GM12891 (cell line): Measurements from ENCODE around the gene ATXN7L1.

Source experiments
- DNase-seq: peaks from one replicate; pipeline ENCODE4 v3.0.0; 2011; ENCODE audit warnings: low spot score; ENCODE audit not compliant: insufficient read length
- FAIRE-seq: peaks from 2 replicates; lab custom pipeline; 2011; peaks lifted over from hg19 to GRCh38; lab: Jason Lieb, UNC
- PAX5 ChIP-seq: IDR thresholded peaks from 2 replicates; pipeline ENCODE4 v1.6.1; 2011; ENCODE audit warnings: low read length, moderate library complexity, mild to moderate bottlenecking; ENCODE audit not compliant: insufficient read depth, severe bottlenecking
- POLR2A ChIP-seq: IDR thresholded peaks from 2 replicates; pipeline ENCODE4 v1.6.1; 2011; ENCODE audit warnings: low read depth, low read length, control low read depth
- POLR2AphosphoS5 ChIP-seq: IDR thresholded peaks from 2 replicates; pipeline ENCODE4 v1.6.1; 2011; ENCODE audit warnings: low read depth, low read length, control low read depth
- POU2F2 ChIP-seq: IDR thresholded peaks from 2 replicates; pipeline ENCODE4 v1.6.1; 2011; ENCODE audit warnings: low read depth, mild to moderate bottlenecking, control low read depth, low read length, moderate library complexity
- SPI1 ChIP-seq: IDR thresholded peaks from 2 replicates; pipeline ENCODE4 v1.6.1; 2011; ENCODE audit warnings: low read depth, low read length, control low read depth
- TAF1 ChIP-seq: IDR thresholded peaks from 2 replicates; pipeline ENCODE4 v1.6.1; 2011; ENCODE audit warnings: low read depth, low read length, control low read depth

The ATXN7L1 gene

GRCh38 chr7:105909742-105910141 lies 33.3 kb upstream of the ATXN7L1 start:
- FAIRE-seq (no peak), DNase-seq (no peak)
- no peak for TF ChIP-seq SPI1
- no peak for TF ChIP-seq POU2F2
- TF ChIP-seq POLR2AphosphoS5, result no peak
- no peak for TF ChIP-seq PAX5
- TF ChIP-seq POLR2A, result no peak
- no peak for TF ChIP-seq TAF1

GRCh38 chr7:105907129-105907846 lies 30.9 kb upstream of the ATXN7L1 start:
- TF ChIP-seq PAX5 (no peak), POLR2AphosphoS5 (no peak), POLR2A (no peak), SPI1 (no peak), POU2F2 (no peak), TAF1 (no peak)
- FAIRE-seq, result no peak

GRCh38 chr7:105906695-105907094 lies 30.3 kb upstream of the ATXN7L1 start:
- FAIRE-seq, result no peak
- no peak for DNase-seq
- TF ChIP-seq POU2F2, result no peak
- TF ChIP-seq TAF1, result no peak
- no peak for TF ChIP-seq POLR2A
- no peak for TF ChIP-seq PAX5
- TF ChIP-seq SPI1, result no peak
- TF ChIP-seq POLR2AphosphoS5, result no peak

More at GRCh38 chr7:105907129-105907846, 30.9 kb upstream of the ATXN7L1 start:
- DNase-seq, result no peak

GRCh38 chr7:105905910-105906568 lies 29.6 kb upstream of the ATXN7L1 start:
- FAIRE-seq (no peak), DNase-seq (no peak)
- TF ChIP-seq POU2F2 (no peak), TAF1 (no peak), PAX5 (no peak)

- no peak for TF ChIP-seq TAF1
- TF ChIP-seq POLR2AphosphoS5, result no peak
- TF ChIP-seq POLR2A, result no peak
- DNase-seq (no peak), FAIRE-seq (no peak)
Measured at GRCh38 chr7:105905209-105905909, 29.0 kb upstream of the ATXN7L1 start.

- no peak for FAIRE-seq
- no peak for DNase-seq
- TF ChIP-seq SPI1, result no peak
- TF ChIP-seq PAX5, result no peak
- TF ChIP-seq POLR2A, result no peak
- no peak for TF ChIP-seq POU2F2
- no peak for TF ChIP-seq POLR2AphosphoS5
- no peak for TF ChIP-seq TAF1
Measured at GRCh38 chr7:105904064-105904463, 27.7 kb upstream of the ATXN7L1 start.

GRCh38 chr7:105902325-105902911 lies 26.0 kb upstream of the ATXN7L1 start:
- FAIRE-seq, result no peak
- TF ChIP-seq POLR2AphosphoS5 (no peak), PAX5 (no peak), POU2F2 (no peak), POLR2A (no peak), TAF1 (no peak), SPI1 (no peak)
- DNase-seq, result no peak

- TF ChIP-seq SPI1 (no peak), POLR2A (no peak), POU2F2 (no peak), TAF1 (no peak), PAX5 (no peak), POLR2AphosphoS5 (no peak)
- DNase-seq (no peak), FAIRE-seq (no peak)
Measured at GRCh38 chr7:105897999-105898398, 21.6 kb upstream of the ATXN7L1 start.

- no peak for FAIRE-seq
- TF ChIP-seq SPI1 (no peak), POU2F2 (no peak), PAX5 (no peak), POLR2AphosphoS5 (no peak), POLR2A (no peak), TAF1 (no peak)
- DNase-seq, result no peak
Measured at GRCh38 chr7:105896407-105896911, 20.1 kb upstream of the ATXN7L1 start.
